ENCODE measurements around the gene PXT1. TPM values are rescaled to one million over a fixed set of nuclear protein-coding genes. Genes with fewer than 3 reads are reported as not detected.
"Not testable (repeated sequence)": the region's sequence is repeated elsewhere in the genome, so short reads cannot be mapped to it uniquely, and the experiment has no call there.

Gene PXT1
- total RNA-seq, 1 donor from 2014 or later = not detected

DNA sequence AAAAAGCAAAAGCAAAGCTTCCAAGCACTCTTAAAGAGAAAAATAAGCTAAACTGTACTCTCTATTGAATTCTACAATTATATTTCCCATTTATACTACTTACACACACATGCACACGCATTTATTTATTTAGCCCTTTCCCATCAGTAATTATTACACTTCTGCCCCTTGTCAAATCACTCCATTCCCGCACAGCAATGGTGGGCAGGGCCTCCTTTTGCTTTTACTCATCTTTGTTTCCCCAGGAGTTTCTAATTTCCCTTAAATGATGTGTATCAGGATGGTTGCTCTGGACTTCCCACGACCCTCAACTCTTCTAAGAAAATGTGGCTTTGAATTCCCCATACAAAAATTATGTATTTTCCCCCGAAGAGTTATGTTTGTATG is 19.9 kb downstream of the PXT1 start:
- TF ChIP-seq, protein P1, sequence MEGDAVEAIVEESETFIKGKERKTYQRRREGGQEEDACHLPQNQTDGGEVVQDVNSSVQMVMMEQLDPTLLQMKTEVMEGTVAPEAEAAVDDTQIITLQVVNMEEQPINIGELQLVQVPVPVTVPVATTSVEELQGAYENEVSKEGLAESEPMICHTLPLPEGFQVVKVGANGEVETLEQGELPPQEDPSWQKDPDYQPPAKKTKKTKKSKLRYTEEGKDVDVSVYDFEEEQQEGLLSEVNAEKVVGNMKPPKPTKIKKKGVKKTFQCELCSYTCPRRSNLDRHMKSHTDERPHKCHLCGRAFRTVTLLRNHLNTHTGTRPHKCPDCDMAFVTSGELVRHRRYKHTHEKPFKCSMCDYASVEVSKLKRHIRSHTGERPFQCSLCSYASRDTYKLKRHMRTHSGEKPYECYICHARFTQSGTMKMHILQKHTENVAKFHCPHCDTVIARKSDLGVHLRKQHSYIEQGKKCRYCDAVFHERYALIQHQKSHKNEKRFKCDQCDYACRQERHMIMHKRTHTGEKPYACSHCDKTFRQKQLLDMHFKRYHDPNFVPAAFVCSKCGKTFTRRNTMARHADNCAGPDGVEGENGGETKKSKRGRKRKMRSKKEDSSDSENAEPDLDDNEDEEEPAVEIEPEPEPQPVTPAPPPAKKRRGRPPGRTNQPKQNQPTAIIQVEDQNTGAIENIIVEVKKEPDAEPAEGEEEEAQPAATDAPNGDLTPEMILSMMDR (IDR thresholded peaks at IDR 0.05) = no peak
- peaks cover 3 to 4% of the 10 kb centered on the region in 2 donors for H3K4me1 ChIP-seq

DNA sequence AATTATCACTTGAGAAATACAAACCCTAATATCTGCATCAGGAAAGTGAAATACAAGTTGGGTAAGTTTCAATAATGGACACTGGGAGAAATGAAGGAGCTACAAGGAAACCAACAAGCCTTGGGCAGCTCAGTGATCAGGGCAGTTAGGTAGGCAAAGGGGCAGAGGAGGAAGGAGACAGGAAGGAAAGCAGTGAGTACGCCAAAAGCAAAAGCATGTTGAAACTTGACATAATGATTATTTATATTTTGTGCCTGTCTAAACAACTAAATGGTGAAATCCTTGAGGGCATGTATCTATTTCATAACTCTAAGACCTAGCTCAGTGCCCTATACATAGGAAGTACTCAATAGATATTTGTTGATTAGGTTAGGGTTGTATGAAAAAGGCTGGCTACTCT is 23.3 kb downstream of the PXT1 start:
- TF ChIP-seq, protein P1 (IDR thresholded peaks at IDR 0.05) = no peak
- Histone ChIP-seq H3K27ac (no peak overlapping the region), H3K4me3 (no peak overlapping the region), H3K9me3 (no peaks in the 10 kb centered on the region), H3K4me1 (peaks cover 3 to 4% of the 10 kb centered on the region in 2 donors), H3K27me3 (no peaks in the 10 kb centered on the region), H3K36me3 (no peaks in the 10 kb centered on the region)
- intact Hi-C loops (cut with DNase I) = no loop called here
- DNase-seq (ENCODE audit: low spot score in 2 of 2) = no peak

More for the DNA sequence above, 19.9 kb downstream of the PXT1 start:
- Histone ChIP-seq H3K36me3 (no peaks in the 10 kb centered on the region), H3K27me3 (no peaks in the 10 kb centered on the region), H3K27ac (peak overlapping the region; percentile 80 to 87), H3K9me3 (no peaks in the 10 kb centered on the region), H3K4me3 (peak overlapping the region; percentile 51 to 75)
- intact Hi-C loops (cut with DNase I) = loop anchor here (1.0 to 2.0 kb wide), 4 partner anchors 21 to 172 kb away; partner anchors contain the start of genes ETV7, SRSF3 and STK38
- no peak for DNase-seq (ENCODE audit: low spot score in 2 of 2)

DNA sequence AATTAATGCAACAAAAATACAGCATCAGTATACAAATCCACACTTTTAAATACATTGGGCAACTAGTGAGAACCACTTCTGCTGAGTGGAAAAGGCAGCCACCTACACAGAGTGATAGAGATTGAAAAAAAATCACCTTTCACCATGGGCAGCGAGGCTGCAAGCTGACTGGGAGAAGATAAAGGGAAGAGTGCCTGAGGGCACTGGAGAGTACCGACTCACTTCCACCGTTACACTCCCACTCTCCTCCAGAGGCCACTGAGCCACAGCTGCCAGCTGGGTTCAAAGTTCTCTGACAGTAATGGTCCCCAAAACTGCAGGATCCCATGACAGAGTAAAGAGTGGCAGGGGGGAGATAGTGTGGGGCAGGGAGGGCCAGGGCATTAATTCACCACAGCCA is 24.1 kb downstream of the PXT1 start:
- intact Hi-C loops (cut with DNase I) = no loop called here
- Histone ChIP-seq H3K36me3 (no peaks in the 10 kb centered on the region), H3K4me1 (peaks cover 2 to 4% of the 10 kb centered on the region in 2 donors), H3K9me3 (no peaks in the 10 kb centered on the region), H3K27ac (no peak overlapping the region), H3K27me3 (no peaks in the 10 kb centered on the region), H3K4me3 (no peak overlapping the region)
- DNase-seq (ENCODE audit: low spot score in 2 of 2) = no peak
- TF ChIP-seq, protein P1 (IDR thresholded peaks at IDR 0.05) = no peak

DNA sequence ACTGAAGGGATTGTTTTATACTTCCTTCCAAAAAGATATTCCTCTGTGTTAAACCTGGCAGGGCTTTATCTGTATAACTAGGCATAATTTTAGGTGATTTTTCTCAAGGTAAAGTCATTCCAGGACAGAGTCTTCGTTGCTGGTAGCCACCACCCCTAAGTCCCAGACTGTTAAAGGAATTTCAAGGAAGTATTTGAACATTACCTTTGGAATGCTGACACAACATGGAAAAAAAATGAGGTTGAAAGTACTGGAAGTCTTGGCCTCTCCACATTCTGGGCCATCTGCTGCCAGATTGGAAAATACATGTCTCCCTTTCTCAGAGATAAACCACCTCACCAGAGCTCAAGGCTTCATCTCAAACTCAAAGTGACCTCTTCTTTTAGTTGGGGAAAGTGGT is 28.2 kb downstream of the PXT1 start:
- DNase-seq (ENCODE audit: low spot score in 2 of 2) = no peak
- Histone ChIP-seq H3K4me3 (no peak overlapping the region), H3K4me1 (no peaks in the 10 kb centered on the region), H3K27me3 (no peaks in the 10 kb centered on the region), H3K9me3 (no peaks in the 10 kb centered on the region), H3K36me3 (no peaks in the 10 kb centered on the region), H3K27ac (no peak overlapping the region)
- TF ChIP-seq, protein P1 (IDR thresholded peaks at IDR 0.05) = no peak
- intact Hi-C loops (cut with DNase I) = no loop called here

DNA sequence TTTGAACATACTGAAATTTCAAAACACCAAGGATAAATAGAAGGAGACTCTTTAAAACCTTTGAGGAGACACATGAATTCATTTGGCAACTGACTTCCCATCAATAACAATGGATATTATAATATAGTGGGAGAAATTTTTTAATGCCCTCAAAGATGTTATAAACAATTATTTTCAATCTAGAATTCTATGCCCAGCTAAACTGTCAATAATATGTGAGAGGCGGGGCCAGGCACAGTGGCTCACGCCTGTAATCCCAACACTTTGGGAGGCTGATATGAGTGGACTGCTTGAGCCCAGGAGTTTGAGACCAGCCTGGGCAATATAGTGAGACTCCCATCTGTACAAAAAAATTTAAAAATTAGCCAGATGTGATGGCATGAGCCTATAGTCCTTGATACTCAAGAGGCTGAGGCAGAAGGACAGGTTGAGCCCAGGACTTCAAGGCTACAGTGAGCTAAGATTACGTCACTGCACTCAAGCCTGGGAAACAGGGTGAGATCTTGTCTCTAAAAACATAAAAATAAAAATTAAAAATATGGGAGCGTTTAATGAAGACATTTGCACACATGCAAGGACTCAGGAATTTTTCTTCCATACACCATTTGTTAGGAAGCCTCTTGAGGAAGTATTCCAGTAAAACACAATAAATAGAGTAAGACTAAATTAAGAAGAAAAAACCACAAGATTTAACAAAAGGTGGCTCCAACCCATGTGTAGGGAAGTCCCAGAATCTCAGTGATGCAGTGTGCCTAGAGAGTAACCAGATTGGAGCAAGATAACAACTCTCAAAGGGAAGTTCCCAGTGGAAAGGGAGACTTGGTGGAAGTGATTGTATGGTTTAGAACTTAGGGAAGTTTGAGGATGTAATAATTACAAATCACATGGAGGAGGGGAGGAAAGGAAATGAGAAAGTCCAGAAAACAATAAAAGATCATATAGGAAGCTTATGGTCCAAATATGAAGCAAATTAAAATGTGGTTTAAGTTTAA is 28.9 kb downstream of the PXT1 start:
- H3K27ac ChIP-seq = no peak overlapping the region
- intact Hi-C loops (cut with DNase I) = no loop called here
- no peak for DNase-seq (ENCODE audit: low spot score in 2 of 2)
- H3K36me3 ChIP-seq = no peaks in the 10 kb centered on the region
- H3K27me3 ChIP-seq = no peaks in the 10 kb centered on the region
- no peak overlapping the region for H3K4me3 ChIP-seq
- H3K4me1 ChIP-seq = no peaks in the 10 kb centered on the region
- no peaks in the 10 kb centered on the region for H3K9me3 ChIP-seq
- TF ChIP-seq, protein P1 (IDR thresholded peaks at IDR 0.05) = no peak

DNA sequence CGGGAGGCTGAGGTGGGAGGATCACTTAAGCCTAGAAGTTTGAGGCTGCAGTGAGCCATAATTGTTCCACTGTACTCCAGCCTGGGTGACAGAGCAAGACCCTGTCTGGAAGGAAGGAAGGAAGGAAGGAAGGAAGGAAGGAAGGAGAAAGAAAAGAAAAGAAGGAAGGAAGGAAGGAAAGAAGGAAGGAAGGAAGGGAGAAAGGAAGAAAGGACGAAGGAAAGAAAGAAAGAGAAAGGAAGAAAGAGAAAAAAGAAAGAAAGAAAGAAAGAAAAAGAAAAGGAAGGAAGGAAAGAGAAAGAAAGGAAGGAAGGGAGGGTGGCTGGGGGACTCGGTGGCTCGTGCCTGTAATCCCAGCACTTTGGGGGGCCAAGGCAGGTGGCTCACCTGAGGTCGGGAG is 32.9 kb downstream of the PXT1 start:
- H3K4me1 ChIP-seq; intact Hi-C loops (cut with DNase I); H3K9me3 ChIP-seq; H3K4me3 ChIP-seq; H3K27ac ChIP-seq; H3K36me3 ChIP-seq; DNase-seq (ENCODE audit: low spot score in 2 of 2); H3K27me3 ChIP-seq: not testable (repeated sequence)
